Stimulated activated memory B cell treated with anti-CD40 and anti-IgM and Interleukin-4, amounts not matched to agents 10 μg/mL and 1 μg/mL and 100 μg/mL, for 72 hours (primary cell): ENCODE measurements around the gene SLC22A31.

Experiments
- ATAC-seq: fragments of 150-1000 bp; cut with Tn5 transposase; 2 replicates; pipeline ENCODE4 v1.10.0; 2021
- H3K27ac Mint-ChIP-seq: one replicate; pipeline ENCODE4 v1.8.0; 2022; ENCODE audit warnings: mild to moderate bottlenecking, mixed read lengths
- H3K27me3 Mint-ChIP-seq: one replicate; pipeline ENCODE4 v1.8.0; 2022; ENCODE audit warnings: mixed read lengths
- H3K36me3 Mint-ChIP-seq: one replicate; pipeline ENCODE4 v1.8.0; 2022; ENCODE audit warnings: mixed read lengths
- H3K4me1 Mint-ChIP-seq: one replicate; pipeline ENCODE4 v1.8.0; 2022; ENCODE audit warnings: mixed read lengths
- H3K4me3 Mint-ChIP-seq: one replicate; pipeline ENCODE4 v1.8.0; 2022; ENCODE audit warnings: mild to moderate bottlenecking, moderate library complexity, mixed read lengths
- H3K9me3 Mint-ChIP-seq: one replicate; pipeline ENCODE4 v1.8.0; 2022; ENCODE audit warnings: mixed read lengths

Gene SLC22A31

DNA sequence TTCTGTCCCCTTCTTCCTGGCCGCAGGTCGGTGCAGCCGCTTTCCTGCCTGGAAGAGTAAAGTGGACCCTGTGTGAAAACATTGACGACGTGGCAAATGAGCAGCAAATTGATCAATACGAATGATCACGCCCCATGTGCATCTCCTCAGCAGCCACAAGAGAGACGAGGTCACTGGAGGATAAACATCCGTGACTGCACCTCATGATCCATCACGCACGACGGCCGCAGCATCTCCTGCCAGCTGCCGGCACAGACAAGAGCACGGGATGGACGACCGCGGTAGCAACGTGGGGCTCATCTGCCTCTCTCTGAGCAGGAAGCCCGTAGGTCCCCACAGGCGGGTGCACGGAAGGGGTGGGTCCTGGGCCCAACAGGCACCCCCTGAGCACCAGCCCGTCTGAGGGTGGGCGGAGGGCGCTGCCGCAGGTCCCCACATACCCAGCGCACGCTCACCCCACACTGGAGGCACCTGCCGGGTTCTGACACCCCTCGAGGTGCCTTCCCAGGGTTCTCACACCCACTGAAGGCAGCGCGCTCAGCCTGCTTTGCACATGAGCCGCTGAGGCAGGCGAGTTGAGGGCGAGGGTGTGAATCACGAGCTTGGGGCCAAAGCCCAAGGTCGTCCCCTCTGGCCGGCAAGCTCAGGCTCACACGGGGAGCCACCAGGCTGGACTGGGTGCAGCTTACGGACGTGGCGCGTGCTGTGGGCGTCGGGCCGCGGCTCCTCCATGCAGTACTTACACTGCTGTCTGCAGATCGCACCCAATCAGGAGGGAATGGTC lies 41.1 kb downstream of the SLC22A31 start:
- peaks cover 45% of the 10 kb centered on the region for H3K4me1 Mint-ChIP-seq
- no peak overlapping the region for H3K27ac Mint-ChIP-seq
- ATAC-seq = no peak
- H3K9me3 Mint-ChIP-seq = no peaks in the 10 kb centered on the region
- no peaks in the 10 kb centered on the region for H3K36me3 Mint-ChIP-seq
- H3K4me3 Mint-ChIP-seq = no peak overlapping the region
- H3K27me3 Mint-ChIP-seq = peaks cover 15% of the 10 kb centered on the region

DNA sequence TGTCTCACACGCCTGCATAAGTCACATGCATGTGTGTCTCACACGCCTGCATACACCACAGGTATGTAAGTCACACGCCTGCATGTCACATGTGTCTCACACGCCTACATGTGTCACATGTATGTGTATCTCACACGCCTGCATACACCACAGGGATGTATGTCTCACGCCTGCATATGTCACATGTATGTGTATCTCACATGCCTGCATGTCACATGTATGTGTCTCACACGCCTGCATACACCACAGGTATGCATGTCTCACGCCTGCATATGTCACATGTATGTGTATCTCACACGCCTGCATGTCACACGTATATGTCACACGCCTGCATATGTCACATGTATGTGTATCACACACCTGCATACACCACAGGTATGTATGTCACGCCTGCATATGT lies 42.6 kb downstream of the SLC22A31 start:
- Mint-ChIP-seq H3K36me3 (peaks cover 3% of the 10 kb centered on the region), H3K9me3 (no peaks in the 10 kb centered on the region), H3K4me1 (peaks cover 43% of the 10 kb centered on the region), H3K4me3 (no peak overlapping the region), H3K27me3 (peaks cover 9% of the 10 kb centered on the region), H3K27ac (no peak overlapping the region)
- no peak for ATAC-seq

DNA sequence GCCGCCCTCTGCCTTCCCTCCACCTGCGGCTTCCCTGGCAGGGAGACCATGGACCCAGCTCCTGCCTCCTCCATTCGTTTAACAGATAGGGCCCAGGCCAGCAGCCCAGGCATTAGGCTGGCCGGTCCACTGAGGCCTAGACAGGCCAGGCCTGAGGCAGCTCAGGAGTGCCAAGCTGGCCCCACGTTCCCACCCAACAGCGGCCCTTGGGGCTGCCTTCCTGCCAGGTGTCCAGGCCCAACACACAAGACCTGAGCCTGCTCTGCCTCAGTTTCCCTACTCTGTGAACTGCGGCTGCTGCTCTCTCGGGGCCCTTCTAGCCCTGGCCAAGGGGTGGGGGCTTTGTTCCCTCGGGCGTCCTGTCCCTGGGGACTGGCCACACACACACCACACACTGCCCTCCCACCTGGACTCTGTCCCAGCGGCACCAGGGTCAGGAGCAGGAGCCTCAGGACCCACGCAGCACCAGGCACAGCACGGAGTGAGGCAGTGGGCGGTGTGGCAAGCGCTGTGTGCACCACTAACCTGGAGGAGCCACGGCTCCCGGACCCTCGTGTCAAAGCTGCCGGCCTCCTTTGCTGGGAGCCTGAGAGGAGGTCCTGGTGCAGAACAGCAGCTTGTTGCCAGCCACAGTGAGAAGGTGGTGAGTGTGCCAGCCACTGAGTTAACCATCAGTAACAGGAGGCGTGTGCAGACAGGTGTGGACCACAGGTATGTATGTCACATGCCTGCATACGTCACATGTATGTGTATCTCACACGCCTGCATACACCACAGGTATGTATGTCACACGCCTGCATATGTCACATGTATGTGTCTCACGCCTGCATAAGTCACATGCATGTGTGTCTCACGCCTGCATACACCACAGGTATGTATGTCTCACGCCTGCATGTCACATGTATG lies 43.3 kb downstream of the SLC22A31 start:
- Mint-ChIP-seq H3K36me3 (peaks cover 9% of the 10 kb centered on the region), H3K4me1 (peaks cover 41% of the 10 kb centered on the region), H3K4me3 (no peak overlapping the region), H3K27ac (no peak overlapping the region), H3K9me3 (peaks cover 2% of the 10 kb centered on the region), H3K27me3 (peaks cover 4% of the 10 kb centered on the region)
- no peak for ATAC-seq

DNA sequence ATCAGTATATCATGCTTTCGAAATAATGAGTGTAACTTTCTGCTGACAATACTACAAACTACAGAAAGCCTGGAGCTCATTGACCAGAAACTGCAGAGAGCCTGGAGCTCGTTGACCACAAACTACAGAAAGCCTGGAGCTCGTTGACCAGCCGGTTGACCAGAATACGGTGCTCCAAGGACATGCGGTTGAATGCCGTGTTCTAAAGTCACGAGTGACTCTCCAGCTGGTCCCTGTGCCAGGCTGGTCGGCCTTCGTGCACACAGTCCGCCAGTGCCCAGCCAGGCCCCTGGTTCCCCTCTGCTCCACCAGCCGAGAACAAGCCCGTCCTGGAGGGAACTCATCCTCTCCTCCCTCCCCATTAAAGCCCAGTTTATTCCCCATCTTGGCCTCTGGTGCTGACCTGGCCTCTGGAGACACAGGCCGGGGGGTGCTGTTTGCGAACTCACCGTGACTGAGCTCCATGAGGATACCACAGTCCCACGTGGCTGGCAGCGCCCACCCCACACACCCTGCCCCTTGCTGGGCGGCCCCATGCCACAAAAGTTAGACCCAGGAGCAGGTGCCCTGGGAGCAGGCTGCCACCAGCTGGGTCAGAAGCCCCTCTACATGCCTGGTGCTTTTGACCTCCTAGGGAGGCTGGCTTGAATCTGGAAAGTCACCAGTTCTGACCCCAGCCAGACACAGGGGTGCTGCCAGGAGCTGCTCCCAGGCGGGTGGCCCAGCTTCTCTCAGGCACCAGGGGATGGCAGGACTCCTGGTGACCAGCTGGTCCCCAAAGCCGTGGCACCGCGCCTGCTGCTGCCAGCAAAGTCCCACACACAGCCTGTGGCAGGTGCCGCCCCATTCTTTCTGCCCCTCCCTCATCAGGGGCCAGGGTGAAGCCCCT lies 44.2 kb downstream of the SLC22A31 start:
- Mint-ChIP-seq H3K36me3 (peaks cover 18% of the 10 kb centered on the region), H3K4me1 (peaks cover 36% of the 10 kb centered on the region), H3K9me3 (peaks cover 2% of the 10 kb centered on the region), H3K27me3 (no peaks in the 10 kb centered on the region), H3K4me3 (no peak overlapping the region), H3K27ac (no peak overlapping the region)
- ATAC-seq = no peak

DNA sequence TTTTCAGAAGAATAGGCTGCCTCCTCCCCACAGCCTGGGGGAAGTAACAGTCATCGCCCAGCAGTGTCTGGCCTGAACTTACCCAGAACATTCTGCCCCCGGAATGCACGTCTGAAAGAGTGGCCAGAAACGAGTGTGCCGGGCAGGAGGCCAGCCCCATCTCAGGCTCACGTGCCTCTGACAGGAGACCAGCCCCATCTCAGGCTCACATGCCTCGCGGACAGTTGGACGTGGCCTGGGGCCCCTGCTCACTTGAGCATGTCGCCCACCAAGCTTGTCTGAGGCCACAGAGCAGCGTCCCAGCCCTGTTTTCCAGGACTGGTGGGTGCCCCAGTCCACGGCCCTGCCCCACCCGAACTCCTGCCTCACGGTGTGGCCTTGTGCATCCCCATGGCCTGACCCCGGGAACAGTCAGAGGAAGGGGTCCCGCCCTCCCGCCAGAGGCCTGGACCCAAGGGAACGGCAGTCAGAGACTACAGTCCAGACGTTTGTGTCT lies 45.1 kb downstream of the SLC22A31 start:
- Mint-ChIP-seq H3K4me1 (peaks cover 36% of the 10 kb centered on the region), H3K9me3 (peaks cover 2% of the 10 kb centered on the region), H3K27me3 (no peaks in the 10 kb centered on the region), H3K4me3 (no peak overlapping the region), H3K27ac (peak overlapping the region; percentile 44), H3K36me3 (peaks cover 27% of the 10 kb centered on the region)
- no peak for ATAC-seq

DNA sequence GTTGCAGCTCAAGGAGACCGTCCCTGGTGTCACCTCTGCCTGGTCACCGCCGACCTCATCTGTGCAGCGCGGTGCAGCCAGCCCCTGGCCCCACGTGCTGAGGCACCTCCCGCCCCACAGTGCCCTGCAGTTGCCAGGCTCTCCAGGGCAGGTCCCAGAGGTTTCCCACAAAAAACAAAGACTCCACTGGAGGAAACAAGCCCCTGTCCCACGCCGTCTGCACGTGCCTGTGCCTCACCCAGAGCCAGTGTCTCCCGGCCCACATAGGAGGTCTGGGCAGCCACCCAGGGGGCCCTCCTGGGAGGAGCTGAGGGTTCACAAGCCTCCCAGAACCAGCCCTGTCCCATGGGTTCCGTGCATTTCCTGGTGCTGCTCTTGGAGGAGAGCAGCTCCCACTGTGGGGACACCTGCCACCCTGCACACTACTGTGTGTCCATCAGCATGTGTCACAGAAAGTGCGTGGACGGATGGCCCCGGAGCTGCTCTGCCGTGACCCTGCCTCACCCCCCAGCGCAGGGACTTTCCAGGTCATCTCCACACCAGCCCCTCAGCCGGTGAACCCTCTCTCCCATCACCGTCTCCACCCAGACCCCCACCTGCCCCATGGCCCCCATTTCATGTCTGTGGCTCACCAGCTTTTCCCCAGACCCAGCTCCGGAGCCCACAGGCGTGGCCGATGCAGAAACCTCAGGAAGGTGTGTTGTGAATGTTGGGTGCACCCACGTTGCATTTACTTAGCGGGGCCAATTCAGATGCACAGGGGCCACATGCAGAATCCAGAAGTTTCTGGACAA lies 45.8 kb downstream of the SLC22A31 start:
- H3K4me3 Mint-ChIP-seq = no peak overlapping the region
- peak; percentile 38 for ATAC-seq
- H3K27me3 Mint-ChIP-seq = no peaks in the 10 kb centered on the region
- H3K27ac Mint-ChIP-seq = peak overlapping the region; percentile 44
- peaks cover 33% of the 10 kb centered on the region for H3K36me3 Mint-ChIP-seq
- peaks cover 2% of the 10 kb centered on the region for H3K9me3 Mint-ChIP-seq
- peaks cover 36% of the 10 kb centered on the region for H3K4me1 Mint-ChIP-seq

DNA sequence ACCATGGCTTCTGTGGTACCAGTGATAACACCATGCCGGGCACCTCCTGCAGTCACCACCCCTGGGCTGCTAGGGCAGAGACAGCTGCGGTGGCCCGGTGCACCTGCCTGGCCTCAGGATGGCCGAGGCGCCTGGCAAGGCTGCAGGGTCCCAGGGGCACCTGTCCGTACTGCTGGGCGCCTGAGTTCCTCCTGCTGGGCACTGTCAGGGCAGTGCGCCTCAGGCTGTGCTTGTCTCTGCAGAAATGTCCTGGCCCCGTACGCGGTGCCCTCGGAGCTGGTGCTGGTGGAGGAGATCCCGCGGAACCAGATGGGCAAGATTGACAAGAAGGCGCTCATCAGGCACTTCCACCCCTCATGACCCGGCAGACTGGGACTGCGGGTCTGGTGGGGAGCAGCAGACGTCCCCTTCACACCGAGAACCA lies 46.5 kb downstream of the SLC22A31 start:
- Mint-ChIP-seq H3K4me3 (no peak overlapping the region), H3K27ac (no peak overlapping the region), H3K9me3 (peaks cover 10% of the 10 kb centered on the region), H3K27me3 (no peaks in the 10 kb centered on the region), H3K36me3 (peaks cover 40% of the 10 kb centered on the region), H3K4me1 (peaks cover 36% of the 10 kb centered on the region)
- ATAC-seq = peak; percentile 10

DNA sequence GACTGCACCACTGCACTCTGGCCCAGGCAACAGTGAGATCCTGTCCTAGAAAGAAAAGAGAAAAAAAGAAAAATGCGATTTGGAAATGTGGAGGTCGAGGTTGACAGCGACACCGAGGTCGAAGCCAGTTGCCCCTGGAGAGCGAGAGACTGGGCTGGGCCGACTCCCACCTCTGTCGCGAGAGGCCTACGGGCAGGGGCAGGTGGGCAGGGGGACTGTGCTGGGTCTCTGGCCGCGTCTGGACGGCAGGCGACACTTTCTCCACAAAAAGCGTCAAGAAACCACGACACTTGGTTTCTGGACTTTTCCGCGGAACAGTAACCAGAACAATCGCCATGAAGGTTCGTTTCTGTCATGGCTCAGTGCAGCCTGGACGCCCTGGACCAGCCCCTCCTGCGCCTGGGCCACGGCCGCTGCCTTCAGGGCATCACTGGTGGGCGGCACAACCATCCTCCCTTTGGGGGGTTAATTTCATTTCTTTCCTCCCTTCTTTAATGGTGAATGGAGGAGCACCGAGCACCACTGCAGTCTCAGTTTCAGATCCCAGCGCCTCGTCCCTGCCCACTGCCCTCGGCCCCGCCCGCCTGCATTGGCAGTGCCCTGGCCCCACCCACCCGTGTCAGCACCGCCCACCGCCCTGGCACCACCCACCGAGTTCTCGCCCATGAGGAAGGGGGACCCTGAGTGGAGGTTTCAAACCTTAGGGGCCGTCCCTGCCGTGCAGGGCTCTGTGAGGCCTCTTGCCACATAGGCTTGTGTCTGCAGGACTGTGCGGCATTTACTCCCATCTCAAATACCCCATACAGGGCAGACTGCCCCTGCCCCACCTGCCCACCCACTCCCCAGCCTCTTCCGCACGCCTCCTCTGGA lies 47.3 kb downstream of the SLC22A31 start:
- Mint-ChIP-seq H3K9me3 (peaks cover 12% of the 10 kb centered on the region), H3K4me1 (peaks cover 36% of the 10 kb centered on the region), H3K27me3 (no peaks in the 10 kb centered on the region), H3K27ac (no peak overlapping the region), H3K4me3 (no peak overlapping the region), H3K36me3 (peaks cover 48% of the 10 kb centered on the region)
- ATAC-seq = peak; percentile 79

DNA sequence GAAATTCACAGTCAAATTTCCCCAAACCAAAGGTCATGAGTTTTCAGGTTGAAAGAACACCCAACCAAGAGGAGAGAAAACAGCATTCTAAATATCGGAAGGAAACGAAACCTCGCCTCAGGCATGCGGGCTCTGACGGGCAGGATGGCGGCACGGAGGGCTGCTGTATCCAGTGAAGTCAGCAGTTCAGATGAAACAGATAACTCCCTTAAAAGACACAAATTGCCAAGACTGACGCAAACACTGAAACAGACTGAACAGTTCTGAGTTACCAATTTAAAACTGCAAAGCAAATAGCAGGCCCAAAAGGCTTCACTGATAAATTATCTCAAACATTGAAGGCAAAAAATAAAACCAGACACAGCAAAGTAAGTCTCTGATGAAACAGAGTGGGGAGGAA lies 49.4 kb downstream of the SLC22A31 start:
- Mint-ChIP-seq H3K9me3 (peaks cover 12% of the 10 kb centered on the region), H3K27ac (no peak overlapping the region), H3K4me3 (no peak overlapping the region), H3K4me1 (peaks cover 27% of the 10 kb centered on the region), H3K27me3 (no peaks in the 10 kb centered on the region), H3K36me3 (peaks cover 65% of the 10 kb centered on the region)
- no peak for ATAC-seq

DNA sequence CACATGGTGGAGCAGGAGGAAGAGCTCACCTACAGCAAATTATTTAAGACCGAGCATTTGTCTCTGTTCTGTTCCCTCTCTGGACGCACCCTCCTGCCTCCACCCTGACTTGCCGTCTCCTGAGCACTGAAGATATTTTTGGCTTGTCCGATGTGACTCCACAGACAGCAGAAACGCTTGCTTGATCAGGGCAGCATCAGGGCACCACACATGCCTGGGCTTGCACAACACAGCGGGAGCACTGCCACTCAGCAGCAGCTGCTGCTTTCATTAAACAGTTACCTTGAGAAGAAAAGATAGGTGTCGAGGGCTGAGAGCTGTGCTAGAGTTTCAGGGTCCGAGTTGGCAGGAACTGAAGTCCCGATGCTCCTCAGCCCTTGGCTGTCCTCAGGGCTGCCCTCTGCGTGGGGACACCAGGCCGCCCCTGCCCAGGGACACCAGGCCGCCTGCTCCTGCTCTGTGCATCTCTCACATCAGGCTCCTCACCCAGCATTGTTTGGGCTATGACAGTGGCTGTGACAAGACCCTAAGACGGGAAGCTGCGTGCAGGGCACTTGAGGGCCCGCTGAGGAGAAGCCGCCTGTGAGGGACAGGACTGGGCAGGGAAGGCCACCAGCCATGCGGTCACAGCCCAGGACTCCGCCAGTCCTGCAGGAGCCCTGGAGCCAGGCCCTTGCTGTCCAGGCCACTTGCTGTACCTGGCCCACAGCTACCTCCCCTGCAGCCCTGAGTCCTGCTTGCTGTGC lies 50.1 kb downstream of the SLC22A31 start:
- Mint-ChIP-seq H3K4me1 (peaks cover 20% of the 10 kb centered on the region), H3K27ac (no peak overlapping the region), H3K27me3 (no peaks in the 10 kb centered on the region), H3K4me3 (no peak overlapping the region), H3K36me3 (peaks cover 65% of the 10 kb centered on the region), H3K9me3 (peaks cover 12% of the 10 kb centered on the region)
- no peak for ATAC-seq

DNA sequence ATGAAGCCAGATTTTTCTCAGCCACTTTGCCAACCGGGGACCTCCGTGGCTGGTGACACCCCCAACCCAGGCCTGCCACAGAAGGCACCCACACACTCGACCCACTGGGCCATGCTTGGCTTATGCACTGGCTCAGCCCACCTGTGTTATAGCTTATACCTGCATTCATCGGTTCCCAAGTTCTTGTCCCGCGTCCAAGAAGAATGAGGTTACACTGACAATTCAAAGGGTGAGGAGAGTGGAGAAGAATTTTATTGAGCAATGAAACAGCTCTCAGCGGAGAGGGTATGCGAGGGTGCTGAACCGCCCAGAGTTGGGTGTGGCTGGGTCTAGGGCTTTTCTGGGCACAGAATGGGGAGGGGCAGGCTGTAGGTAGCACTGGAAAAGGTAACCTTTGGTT lies 51.0 kb downstream of the SLC22A31 start:
- ATAC-seq = no peak
- Mint-ChIP-seq H3K27me3 (no peaks in the 10 kb centered on the region), H3K36me3 (peaks cover 65% of the 10 kb centered on the region), H3K27ac (no peak overlapping the region), H3K9me3 (peaks cover 12% of the 10 kb centered on the region), H3K4me1 (peaks cover 11% of the 10 kb centered on the region), H3K4me3 (no peak overlapping the region)

DNA sequence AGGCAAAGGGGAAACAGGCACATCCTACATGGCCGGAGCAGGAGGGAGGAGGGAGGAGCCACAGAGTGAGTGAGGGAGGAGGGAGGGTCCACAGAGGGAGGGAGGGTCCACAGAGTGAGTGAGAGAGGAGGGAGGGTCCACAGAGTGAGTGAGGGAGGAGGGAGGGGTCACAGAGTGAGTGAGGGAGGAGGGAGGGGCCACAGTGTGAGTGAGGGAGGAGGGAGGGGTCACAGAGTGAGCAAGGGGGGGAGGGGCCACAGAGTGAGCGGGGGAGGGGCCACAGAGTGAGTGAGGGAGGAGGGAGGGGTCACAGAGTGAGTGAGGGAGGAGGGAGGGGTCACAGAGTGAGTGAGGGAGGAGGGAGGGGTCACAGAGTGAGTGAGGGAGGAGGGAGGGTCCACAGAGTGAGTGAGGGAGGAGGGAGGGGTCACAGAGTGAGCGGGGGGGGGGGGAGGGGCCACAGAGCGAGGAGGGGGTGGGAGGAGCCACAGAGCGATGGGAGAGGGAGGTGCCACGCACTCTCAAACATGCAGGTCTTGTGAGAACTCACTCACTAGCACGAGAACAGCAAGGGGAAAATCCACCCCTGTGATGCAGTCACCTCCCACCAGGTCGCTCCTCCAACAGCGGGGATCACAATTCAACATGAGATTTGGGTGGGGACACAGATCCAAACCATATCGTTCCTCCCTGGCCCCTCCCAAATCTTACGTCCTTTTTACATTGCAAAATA lies 53.1 kb downstream of the SLC22A31 start:
- H3K27me3 Mint-ChIP-seq = no peaks in the 10 kb centered on the region
- peaks cover 10% of the 10 kb centered on the region for H3K9me3 Mint-ChIP-seq
- no peak for ATAC-seq
- no peak overlapping the region for H3K4me3 Mint-ChIP-seq
- no peaks in the 10 kb centered on the region for H3K4me1 Mint-ChIP-seq
- peaks cover 72% of the 10 kb centered on the region for H3K36me3 Mint-ChIP-seq
- H3K27ac Mint-ChIP-seq = no peak overlapping the region
